HG03139 (cell line): ENCODE results near the gene WAC.
"Not testable (repeated sequence)": the region's sequence is repeated elsewhere in the genome, so short reads cannot be mapped to it uniquely, and the experiment has no call there.

Experiments used
- ATAC-seq: cut with Tn5 transposase; IDR thresholded peaks from one replicate; pipeline ENCODE4 v1.9.1; 2021; ENCODE audit not compliant: unreplicated experiment

WAC gene

DNA sequence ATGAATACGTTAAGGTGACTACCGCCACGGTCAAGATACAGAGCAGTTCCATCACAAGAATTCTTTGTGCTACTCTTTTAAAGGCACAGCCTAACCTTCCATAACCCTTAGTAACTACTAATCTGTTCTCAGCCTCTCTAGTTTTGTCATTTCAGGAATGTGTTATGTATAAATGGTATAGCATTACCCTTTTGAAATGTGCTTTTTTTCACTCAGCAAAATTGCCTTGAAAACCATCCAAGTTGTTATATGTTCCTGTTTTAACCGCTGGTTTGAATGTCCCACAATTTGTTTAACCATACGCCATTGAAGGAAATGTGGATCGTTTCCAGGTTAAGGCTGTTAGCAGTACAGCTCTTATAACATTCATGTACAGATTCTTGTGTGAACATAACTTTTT is 32.0 kb downstream of the WAC start:
- no peak for ATAC-seq

DNA sequence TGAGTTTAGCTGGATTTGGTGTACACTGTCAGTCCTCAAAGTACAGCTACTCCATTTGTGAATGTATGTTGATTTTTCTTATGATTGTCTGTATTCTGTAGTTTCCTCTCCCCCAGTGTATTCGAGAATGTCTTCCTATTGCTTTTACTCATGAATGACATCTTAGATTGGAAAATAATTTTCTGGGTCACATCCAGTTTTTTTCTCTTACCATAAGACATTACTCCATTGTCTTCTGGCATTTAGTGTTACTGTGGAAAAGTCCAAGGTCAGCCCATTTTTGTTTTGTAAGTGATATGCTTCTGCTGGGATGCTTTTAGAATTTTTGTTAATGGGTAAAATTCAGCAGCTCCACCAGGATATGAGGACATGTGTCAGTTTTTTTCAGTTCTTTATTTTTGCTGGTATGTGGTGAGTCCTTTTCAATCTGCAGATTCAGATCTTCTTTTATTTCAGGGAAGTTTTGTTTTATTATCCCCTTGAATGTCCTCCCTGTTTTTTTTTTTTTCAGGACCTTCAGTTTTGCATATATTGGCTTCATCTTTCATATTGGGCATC is 33.6 kb downstream of the WAC start:
- ATAC-seq, result no peak

DNA sequence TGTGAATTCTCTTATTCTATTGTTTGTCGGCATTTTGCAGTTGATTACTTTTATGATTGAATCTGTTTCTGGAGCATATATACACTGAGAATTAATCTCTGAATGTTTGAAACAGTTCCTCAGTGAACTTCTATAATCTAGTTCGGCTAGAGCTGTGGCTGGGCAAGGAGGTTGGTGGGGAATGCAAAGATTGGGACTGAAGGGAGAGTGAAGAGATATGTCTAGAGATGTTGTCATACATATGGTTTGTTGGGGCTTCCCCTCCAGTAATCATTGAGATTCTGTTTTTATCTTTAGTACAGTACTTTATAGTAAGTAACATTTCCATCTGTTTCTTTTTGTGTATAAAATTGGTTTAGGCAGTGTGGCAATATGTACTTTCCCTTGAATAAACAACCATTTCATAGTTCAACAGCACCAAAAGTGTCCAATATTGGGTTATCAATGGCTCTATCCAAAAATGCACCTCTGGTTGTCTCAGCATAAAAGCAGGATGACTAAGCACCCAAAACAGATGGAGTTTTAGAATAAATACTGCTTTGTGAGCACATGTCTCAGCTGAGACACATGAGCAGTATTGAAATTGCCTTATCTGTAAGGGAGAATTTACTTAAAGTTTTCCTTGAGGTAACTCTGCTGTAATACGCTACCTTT is 36.7 kb downstream of the WAC start:
- ATAC-seq, result no peak

DNA sequence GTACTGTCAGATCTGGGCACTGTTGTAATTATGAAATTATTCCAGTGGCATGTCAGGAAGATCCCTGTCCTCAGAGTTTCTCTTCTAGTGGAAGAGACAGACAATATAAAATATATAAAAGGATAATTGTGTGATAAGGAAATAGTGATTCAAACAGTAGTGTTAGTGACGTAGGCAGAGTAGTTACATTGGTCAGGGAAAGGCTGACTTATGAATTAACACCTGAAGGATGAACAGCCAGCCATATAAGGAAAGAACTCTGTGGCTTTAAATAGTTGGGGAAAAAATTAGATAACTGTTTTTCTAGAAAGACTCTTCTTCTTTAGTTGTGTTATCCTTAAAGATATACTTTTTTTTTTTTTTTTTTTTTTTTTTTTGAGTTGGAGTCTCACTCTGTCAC is 37.7 kb downstream of the WAC start:
- no peak for ATAC-seq

DNA sequence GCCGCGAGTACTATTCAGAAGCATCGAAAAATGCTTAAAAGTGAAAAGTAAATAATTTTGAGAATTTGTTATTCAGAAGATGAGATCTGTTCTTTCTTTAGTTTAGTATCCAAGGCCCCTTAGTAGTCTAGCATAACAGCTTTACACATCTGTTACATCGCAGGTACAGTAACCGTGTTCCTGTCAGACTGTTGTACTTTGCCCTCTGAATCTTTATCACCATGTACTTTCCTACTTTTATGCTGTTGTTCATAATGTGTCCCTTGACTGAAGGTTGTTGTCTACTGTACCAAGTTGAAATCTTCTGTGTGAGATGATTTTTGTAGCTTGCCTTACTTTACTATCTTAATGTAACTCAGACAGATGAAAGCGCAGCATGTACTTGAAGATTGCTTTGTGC is 38.3 kb downstream of the WAC start:
- ATAC-seq, result no peak

DNA sequence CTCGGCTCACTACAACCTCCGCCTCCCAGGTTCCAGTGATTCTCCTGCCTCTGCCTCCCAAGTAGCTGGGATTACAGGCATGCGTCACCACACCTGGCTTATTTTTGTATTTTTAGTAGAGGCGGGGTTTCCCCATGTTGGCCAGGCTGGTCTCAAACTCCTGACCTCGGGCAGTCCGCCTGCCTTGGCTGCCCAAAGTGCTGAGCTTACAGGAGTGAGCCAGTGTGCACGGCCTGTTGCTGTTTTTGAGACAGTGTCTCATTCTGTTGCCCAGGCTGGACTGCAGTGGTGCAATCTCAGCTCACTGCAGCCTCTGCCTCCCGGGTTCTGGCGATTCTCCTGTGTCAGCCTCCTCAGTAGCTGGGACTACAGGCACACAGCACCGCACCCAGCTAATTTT is 41.3 kb downstream of the WAC start:
- ATAC-seq, result not testable (repeated sequence)

DNA sequence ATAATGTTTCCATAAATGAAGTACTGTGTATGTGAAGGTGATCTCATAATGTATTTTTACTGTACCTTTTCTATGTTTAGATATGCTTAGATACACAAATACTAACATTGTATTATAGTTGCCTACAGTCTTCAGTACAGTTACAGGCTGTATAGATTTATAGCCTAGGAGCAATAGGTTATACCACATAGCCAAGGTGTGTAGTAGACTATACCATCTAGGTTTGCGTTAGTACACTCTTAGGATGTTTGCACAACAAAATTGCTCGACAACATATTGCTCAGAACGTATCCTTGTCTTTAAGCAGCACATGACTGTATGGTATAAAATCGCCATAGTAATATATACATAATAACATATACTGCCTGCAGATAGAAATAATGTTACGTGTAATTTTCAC is 42.9 kb downstream of the WAC start:
- ATAC-seq, result no peak

DNA sequence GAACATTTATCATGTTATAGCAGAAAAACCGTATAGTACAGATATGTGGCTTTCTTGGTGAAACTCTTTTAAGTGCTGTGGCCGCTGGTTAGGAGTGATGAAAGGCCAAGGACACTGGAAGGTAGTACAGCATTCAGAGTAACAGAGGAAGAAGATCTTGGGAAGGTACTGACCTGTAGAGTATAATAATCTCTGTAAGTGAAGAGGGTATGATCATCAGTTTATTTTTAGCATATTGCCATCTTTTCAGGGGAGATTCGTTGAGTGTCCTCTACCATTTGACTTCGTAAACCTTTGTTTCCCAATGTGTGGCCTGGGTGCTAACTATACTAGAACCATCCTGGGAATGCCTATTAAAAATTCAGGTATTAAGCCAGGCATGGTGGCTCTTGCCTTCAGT is 44.6 kb downstream of the WAC start:
- no peak for ATAC-seq

DNA sequence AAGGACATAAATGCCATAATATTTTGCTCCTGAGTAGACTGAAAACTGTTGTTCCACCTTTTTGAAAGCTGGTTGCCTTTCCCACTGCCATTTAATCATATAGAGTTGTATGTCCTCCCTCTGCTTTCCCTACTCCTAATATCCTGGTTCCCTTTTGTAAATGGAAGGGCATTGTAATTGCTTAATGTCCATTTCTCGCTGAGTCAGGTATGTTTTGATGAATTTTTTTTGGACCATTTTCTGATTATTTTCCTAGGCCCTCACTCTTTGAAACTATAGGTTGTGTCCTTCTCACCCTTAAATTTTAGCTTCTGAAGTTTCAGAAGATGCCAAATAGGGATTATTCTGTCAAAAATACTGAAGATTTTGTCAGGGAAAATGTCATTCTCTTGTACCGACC is 45.5 kb downstream of the WAC start:
- ATAC-seq, result no peak

DNA sequence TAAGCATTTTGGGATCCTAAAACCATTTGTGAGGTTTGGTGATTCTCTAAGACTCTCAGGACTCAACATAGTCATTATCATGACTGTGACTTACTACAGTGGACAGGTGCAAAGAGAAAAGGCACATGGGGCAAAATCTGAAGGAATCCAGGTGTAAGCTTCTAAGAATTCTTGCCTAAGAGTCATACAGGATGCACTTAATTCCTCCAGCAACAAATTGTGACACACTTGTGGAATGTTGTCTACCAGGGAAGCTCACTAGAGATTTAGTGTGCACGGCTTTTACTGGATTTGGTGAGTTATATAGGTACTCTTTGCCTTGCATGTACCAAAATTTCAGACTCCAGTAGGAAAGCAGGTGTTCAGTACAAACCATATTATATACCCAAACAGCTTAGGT is 47.9 kb downstream of the WAC start:
- ATAC-seq, result no peak

DNA sequence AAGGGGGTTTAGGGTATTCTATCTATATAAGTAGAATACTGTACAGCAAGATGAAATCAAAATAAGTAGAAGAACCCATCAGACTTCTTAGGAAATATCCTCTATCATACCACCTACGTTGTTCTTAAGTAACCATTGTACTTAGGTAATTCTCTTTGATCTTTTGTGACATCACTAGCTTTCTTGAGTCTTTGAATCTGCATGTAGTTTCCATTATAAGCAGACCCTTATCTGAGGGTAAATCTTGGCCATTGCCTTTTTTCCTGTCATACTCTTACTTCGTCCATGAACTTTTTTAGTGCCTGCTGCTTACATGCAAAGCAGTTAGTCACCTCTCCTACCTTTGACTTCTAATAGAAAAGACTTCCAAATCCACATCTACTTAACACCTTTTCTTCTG is 49.0 kb downstream of the WAC start:
- no peak for ATAC-seq

DNA sequence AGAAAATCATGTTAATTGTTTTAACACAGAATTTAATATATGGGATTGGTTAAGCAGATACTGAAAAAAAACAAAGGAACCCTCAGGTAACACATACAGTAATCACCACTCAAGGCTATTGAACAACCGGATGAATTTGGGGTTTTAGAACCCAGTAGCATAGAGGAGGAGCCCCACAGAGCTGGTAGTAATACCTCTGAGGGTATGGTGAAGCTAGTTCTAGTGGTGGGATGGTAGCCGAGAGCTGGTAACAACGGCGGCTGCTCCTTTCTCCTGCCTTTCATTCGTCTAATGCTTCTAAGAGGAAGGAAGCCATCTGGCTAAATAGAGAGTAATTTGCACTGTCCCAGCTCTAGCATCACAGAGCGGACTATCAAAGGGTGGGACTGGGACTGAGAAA is 52.2 kb downstream of the WAC start:
- ATAC-seq, result no peak

DNA sequence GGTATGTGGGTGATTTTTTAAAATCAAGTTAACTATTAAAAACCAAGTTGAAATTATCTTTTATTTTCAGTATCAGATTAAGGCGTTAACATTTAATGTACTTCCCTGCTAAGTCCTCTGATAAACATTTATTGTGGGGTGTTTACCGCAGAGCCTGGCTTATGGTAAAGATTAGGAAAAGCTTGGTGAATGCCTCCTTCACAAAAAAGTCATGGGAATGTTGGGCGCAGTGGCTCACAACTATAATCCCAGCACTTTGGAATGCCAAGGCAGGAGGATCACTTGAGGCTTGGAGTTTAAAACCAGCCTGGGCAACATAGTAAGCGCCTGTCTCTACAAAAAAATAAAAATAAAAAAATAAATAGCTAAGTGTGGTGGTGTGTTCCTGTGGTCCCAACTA is 53.3 kb downstream of the WAC start:
- no peak for ATAC-seq

DNA sequence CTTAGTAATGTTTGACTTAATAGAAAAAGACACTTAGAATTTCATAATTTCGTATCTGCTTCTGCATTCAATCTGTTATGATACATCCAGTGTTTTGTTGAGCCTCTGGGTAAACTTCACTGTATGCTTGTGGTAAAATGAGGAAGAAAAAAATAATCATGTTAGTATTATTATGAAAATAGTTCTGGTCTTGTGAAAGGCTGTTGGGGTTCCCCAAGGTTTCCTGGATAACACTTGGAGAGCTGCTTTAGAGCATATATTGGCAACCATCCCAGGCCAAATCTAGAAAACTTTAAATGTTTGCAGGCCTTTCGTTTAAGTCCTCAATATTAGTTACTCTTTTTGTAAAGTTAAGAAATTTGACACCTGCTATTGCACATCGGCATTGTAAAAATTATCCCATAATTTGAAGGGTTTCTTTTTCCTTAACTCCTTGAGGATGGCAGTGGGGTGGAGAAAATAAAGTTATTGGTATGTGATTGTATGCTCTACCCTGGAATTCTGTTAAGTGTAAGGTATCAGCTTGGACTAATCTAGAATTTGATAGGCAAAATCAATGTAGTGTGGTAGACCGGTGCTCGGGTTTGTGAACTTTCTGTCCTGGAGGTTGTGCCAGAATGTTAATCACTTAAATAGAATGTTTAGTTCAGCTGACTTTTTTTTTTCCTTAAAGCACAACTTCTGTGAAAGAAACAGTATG is 54.5 kb downstream of the WAC start:
- ATAC-seq, result no peak

DNA sequence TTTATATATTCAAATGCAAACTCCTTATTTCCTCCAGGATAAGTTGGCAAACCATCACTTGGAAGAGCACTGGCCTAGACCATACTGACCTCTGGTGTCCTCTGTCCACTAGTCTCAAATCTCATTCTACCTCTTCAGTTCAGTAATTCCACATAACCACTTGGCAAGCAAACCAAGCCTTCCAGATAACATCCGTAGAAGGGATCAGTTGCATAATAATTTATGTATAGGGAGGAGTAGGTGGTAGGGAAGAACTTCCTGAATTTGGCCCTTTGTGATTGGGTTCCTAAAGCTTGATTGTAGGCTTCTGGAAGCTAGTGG is 55.0 kb downstream of the WAC start:
- no peak for ATAC-seq

DNA sequence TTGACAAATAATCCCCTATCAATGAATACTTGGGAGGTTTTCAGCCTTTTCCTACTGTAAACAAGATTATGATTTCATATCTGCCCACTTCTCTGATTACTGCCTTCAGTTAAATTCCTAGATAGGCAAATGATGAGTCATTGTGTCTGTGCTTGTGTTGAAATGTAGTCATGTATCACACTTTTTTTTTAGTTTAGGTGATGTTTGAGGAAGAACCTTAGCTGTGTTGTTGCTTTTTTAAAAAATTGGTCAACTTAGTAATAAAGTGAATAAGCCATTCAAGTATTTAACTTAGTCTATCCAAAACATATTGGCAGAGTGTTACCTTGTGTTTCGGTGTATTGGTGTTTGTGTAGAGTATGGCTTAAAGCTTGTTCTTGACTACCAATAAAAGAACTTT is 60.0 kb downstream of the WAC start:
- no peak for ATAC-seq

DNA sequence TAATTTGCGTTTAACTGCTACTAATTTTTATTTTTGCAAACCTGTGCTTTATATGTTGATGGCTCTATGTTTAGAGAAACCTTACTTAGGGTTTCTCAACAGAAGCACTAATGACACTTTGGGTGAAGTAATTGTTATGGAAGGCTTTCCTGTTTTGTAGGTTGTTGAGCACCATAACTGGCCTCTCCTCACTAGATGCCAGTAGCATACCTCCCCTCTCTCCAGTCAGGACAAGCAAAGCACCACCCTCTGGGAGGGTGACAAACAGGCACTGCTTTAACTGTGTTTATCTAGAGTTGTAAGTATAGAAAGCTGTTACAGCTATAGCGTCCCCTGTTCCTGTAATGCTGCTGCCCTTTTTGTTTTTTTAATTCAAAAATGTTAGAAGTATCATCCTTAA is 60.9 kb downstream of the WAC start:
- ATAC-seq, result no peak

DNA sequence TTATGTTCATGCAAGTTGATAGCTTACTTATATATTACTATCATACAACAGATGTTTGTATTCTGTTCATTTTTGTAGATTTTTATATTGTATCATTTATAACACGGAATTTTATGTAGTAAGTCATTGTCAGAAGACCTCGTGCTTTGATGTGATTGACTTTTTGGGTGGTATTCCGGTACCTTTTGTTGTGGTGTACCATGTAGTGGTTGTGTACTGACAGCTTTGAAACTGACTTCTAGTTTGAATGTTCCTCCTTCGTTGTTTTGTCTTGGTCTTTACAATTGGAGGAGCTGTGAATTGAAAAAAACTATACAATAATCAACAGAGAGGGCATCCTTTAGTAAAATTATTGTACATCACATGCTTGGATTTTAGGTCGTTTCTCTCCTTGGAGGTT is 61.5 kb downstream of the WAC start:
- no peak for ATAC-seq

DNA sequence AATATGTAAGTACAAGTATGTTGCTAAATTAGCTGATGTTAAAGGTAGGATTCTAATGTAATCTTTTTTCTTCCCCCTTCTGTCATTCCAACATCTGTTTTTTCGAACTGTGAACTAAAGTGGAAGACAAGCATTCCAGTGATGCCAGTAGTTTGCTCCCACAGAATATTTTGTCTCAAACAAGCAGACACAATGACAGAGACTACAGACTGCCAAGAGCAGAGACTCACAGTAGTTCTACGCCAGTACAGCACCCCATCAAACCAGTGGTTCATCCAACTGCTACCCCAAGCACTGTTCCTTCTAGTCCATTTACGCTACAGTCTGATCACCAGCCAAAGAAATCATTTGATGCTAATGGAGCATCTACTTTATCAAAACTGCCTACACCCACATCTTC is 62.7 kb downstream of the WAC start:
- ATAC-seq, result no peak

DNA sequence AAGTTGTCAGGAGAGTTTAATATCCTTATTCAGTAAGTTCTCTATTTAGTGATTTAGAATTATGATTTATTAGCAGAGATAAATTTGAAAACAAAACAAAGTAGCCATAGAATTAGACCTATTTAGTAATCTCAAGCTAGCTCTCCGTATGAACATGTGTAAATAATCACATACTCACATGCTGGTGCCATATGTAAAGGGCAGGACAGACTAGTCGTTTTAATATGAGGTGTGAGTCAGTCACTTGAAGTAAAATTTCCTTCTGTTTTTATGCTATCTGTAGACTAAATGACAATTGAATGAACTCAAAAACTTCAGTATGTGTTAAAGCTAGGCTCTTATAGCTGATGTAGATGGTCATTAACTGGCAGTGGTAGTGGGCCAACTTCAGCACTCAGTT is 67.1 kb downstream of the WAC start:
- no peak for ATAC-seq

DNA sequence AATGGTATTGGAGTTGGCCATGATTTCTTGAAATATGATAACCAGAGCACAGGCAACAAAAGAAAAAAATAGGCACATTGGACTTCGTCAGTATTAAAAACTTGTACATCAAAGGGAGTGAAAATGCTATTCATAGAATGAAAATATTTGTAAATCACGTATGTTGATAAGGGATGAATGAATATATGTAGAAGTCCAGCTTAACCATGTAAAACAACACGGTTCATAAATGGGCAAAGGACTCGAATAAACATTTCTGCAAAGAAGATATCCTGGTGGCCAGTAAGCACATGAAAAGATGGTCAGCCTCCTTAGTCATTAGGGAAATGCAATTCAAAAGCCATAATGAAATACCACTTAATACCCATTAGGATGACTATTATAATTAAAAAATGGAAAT is 68.1 kb downstream of the WAC start:
- ATAC-seq, result no peak

DNA sequence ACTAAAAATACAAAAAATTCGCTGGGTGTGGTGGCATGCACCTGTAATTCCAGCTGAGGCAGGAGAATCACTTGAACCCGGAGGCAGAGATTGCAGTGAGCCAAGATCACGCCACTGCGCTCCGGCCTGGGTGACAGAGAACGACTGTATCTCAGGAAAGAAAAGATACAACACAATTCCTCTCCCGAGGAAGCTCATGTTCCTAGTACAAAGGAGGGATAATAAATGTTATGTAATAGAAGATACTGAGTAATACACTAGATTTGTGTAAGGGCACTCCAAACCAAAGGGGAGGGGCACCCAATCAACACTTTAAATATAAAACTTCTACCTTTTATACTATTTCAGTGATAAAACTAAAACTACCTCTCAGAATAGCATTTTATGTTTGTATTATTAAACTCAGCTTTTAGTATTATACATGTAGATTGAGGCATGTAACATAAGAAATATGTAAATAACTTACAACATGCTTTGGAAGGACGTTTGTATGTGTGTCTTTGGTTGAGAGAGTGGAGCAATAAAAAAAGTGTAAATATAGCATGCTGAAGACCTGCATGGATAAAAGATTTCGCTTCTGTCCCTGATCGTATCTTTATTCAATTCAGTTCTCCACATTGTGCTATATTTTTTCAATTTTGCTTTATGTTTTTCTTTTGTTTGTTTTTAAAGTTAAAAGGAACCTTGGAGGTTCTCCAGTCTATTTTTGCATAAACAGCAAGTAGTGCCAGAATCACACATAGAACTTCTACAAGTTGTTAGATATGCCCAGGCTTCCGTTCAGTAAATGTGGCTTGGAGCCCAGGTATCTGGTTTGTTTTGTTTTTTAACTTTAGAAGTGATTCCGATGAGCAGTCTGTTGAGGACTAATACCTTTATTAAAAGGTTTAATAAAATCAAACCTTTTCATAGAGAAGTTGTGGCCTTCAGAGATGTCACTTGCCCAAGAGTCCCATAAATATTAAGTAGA is 71.9 kb downstream of the WAC start:
- no peak for ATAC-seq
